Medulla oblongata (tissue), 1 donor: Measurements from ENCODE around the gene CARD8.
A peak's percentile ranks its signal among the peaks of the same experiment; 100 is the strongest.

Source experiments
- DNase-seq: peaks from one replicate; pipeline ENCODE4 v3.0.0-alpha.2; 2015; ENCODE audit errors: extremely low spot score

The CARD8 gene

GRCh38 chr19:48210005-48210404, 45.7 kb downstream of the CARD8 start:
- DNase-seq: no peak

- DNase-seq: no peak
Measured at GRCh38 chr19:48206397-48207093, 49.2 kb downstream of the CARD8 start.

GRCh38 chr19:48203794-48204628, 51.7 kb downstream of the CARD8 start:
- DNase-seq: peak; percentile 98

- no peak for DNase-seq
Measured at GRCh38 chr19:48203222-48203793, 52.4 kb downstream of the CARD8 start.

GRCh38 chr19:48196933-48197665, 58.6 kb downstream of the CARD8 start:
- no peak for DNase-seq

- no peak for DNase-seq
Measured at GRCh38 chr19:48196321-48196763, 59.4 kb downstream of the CARD8 start.

GRCh38 chr19:48194844-48195830, 60.6 kb downstream of the CARD8 start:
- no peak for DNase-seq

GRCh38 chr19:48194041-48194843, 61.5 kb downstream of the CARD8 start:
- no peak for DNase-seq

- DNase-seq: peak; percentile 21
Measured at GRCh38 chr19:48192750-48193149, 63.0 kb downstream of the CARD8 start.

GRCh38 chr19:48190885-48191284, 64.8 kb downstream of the CARD8 start:
- DNase-seq: no peak

- peak; percentile 47 for DNase-seq
Measured at GRCh38 chr19:48190288-48190884, 65.3 kb downstream of the CARD8 start.

GRCh38 chr19:48186541-48186991, 69.1 kb downstream of the CARD8 start:
- DNase-seq: no peak

GRCh38 chr19:48186015-48186414, 69.7 kb downstream of the CARD8 start:
- no peak for DNase-seq

- DNase-seq: no peak
Measured at GRCh38 chr19:48183356-48183755, 72.4 kb downstream of the CARD8 start.

- DNase-seq: no peak
Measured at GRCh38 chr19:48182434-48182833, 73.3 kb downstream of the CARD8 start.

GRCh38 chr19:48181505-48181904, 74.2 kb downstream of the CARD8 start:
- no peak for DNase-seq

GRCh38 chr19:48176226-48176625, 79.5 kb downstream of the CARD8 start:
- no peak for DNase-seq

- no peak for DNase-seq
Measured at GRCh38 chr19:48175578-48175977, 80.1 kb downstream of the CARD8 start.

- DNase-seq: no peak
Measured at GRCh38 chr19:48174445-48175030, 81.2 kb downstream of the CARD8 start.
